Measurements from ENCODE around the gene GNB1L. TPM values are rescaled to one million over a fixed set of nuclear protein-coding genes. Genes with fewer than 3 reads are reported as not detected.

The GNB1L gene
- total and polyA plus RNA-seq, 10 of the 15 experiments (the other 5 are each of a cell fraction or from before 2014, with no cell fraction given), result 0.21 to 19.4 (median 6.8) TPM

GRCh38 chr22:19831016-19831415 lies 23.7 kb downstream of the GNB1L start:
- no peak for FAIRE-seq
- RAD21 ChIA-PET (ENCODE audit: unreplicated experiment), result no interaction called here
- no peak for ATAC-seq
- Histone ChIP-seq H3K4me3 (no peak overlapping the region), H4K20me1 (ENCODE audit: control insufficient read depth, insufficient read depth) (no peaks in the 10 kb centered on the region), H3K4me2 (ENCODE audit: control insufficient read depth, insufficient read depth) (no peak overlapping the region), H3K36me3 (ENCODE audit: control insufficient read depth in 2 of 2, insufficient read depth in 2 of 2, low read length in 1 of 2) (no peaks in the 10 kb centered on the region), H2AFZ (ENCODE audit: control insufficient read depth, low read depth, low read length) (no peak overlapping the region), H3K9ac (ENCODE audit: control insufficient read depth, insufficient read depth, low read length) (no peak overlapping the region), H3K79me2 (ENCODE audit: control insufficient read depth, insufficient read depth, low read length) (no peaks in the 10 kb centered on the region), H3K4me1 (ENCODE audit: control insufficient read depth, insufficient read depth, low read length) (peaks cover 6% of the 10 kb centered on the region), H3K9me3 (replicated peaks; ENCODE audit: control insufficient read depth, insufficient read depth, low read length) (no peaks in the 10 kb centered on the region), H3K27me3 (replicated peaks in 1 of 2; ENCODE audit: control insufficient read depth in 2 of 2, insufficient read depth in 2 of 2, low read length in 1 of 2) (no peaks in the 10 kb centered on the region), H3K27ac (ENCODE audit: control insufficient read depth, insufficient read depth) (no peak overlapping the region)
- DNase-seq (ENCODE audit: low read depth, low spot score), result no peak
- no TSS peak for BruUV-seq (replicated peaks)
- in situ Hi-C loops (cut with MboI) (no loop called here), intact Hi-C loops (cut with micrococcal nuclease; ENCODE audit: unreplicated experiment) (no loop called here)
- SMC1A ChIA-PET (ENCODE audit: uncharacterized antibody, unreplicated experiment), result interaction anchor here (0.9 to 1.4 kb wide), 2 partner anchors 58 to 84 kb away, joined by 3 to 6 read pairs; no protein-coding TSS in a partner anchor
- POLR2A ChIA-PET, result no interaction called here
- WGBS (ENCODE audit: insufficient coverage, insufficient replicate concordance, low lambda C conversion rate, missing lambda C conversion rate), result 94% methylated on average over 6 of the region's 6 CpGs
- CTCF ChIA-PET, result interaction anchor here (1.1 kb wide), 1 partner anchor 11 kb away, joined by 5 read pairs; no protein-coding TSS in a partner anchor
- no peak for TF ChIP-seq E2F4 (IDR thresholded peaks at IDR 0.05; ENCODE audit: low read depth, low read length)
- no peak for TF ChIP-seq ZBTB4 (CRISPR knock-in tag; IDR thresholded peaks at IDR 0.05)
- TF ChIP-seq IRF4 (IDR thresholded peaks at IDR 0.05; ENCODE audit: low read depth, low read length), result no peak
- no peak for TF ChIP-seq SIN3A (IDR thresholded peaks at IDR 0.05; ENCODE audit: low read depth, low read length)
- no peak for TF ChIP-seq NFXL1 (IDR thresholded peaks at IDR 0.05; ENCODE audit: borderline replicate concordance)
- no peak for TF ChIP-seq CEBPZ (IDR thresholded peaks at IDR 0.05; ENCODE audit: low read depth, low read length)
- no peak for TF ChIP-seq ZBTB11 (CRISPR knock-in tag; IDR thresholded peaks at IDR 0.05)
- TF ChIP-seq SMAD1 (IDR thresholded peaks at IDR 0.05; ENCODE audit: low read depth, partially characterized antibody), result no peak
- TF ChIP-seq MAX (IDR thresholded peaks at IDR 0.05; ENCODE audit: low read depth, low read length), result no peak
- no peak for TF ChIP-seq DPF2 (IDR thresholded peaks at IDR 0.05)
- TF ChIP-seq IKZF1 (conservative IDR thresholded peaks at IDR 0.05), result no peak
- TF ChIP-seq SP1 (IDR thresholded peaks at IDR 0.05; ENCODE audit: low read depth, low read length), result no peak
- no peak for TF ChIP-seq MYC (IDR thresholded peaks at IDR 0.05; ENCODE audit: insufficient read depth, insufficient read length, insufficient replicate concordance, low read length, severe bottlenecking)
- TF ChIP-seq ZNF217 (IDR thresholded peaks at IDR 0.05), result no peak

All from GM12878 (cell line).